ENCODE results near the gene UBL4A.

UBL4A gene

GRCh38 chrX:154471839-154472684 is 14.4 kb downstream of the UBL4A start:
- H3K4me3 ChIP-seq (replicated peaks; ENCODE audit: insufficient read depth, low read length) = no peak overlapping the region

GRCh38 chrX:154470914-154471568 is 15.4 kb downstream of the UBL4A start:
- no peak for DNase-seq (ENCODE audit: low read depth in 1 of 2, low spot score in 1 of 2)
- H3K27me3 ChIP-seq (ENCODE audit: insufficient read depth, poor library complexity, severe bottlenecking) = no peaks in the 10 kb centered on the region
- H3K27ac ChIP-seq (replicated peaks) = no peak overlapping the region
- TF ChIP-seq, protein P1, sequence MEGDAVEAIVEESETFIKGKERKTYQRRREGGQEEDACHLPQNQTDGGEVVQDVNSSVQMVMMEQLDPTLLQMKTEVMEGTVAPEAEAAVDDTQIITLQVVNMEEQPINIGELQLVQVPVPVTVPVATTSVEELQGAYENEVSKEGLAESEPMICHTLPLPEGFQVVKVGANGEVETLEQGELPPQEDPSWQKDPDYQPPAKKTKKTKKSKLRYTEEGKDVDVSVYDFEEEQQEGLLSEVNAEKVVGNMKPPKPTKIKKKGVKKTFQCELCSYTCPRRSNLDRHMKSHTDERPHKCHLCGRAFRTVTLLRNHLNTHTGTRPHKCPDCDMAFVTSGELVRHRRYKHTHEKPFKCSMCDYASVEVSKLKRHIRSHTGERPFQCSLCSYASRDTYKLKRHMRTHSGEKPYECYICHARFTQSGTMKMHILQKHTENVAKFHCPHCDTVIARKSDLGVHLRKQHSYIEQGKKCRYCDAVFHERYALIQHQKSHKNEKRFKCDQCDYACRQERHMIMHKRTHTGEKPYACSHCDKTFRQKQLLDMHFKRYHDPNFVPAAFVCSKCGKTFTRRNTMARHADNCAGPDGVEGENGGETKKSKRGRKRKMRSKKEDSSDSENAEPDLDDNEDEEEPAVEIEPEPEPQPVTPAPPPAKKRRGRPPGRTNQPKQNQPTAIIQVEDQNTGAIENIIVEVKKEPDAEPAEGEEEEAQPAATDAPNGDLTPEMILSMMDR (IDR thresholded peaks at IDR 0.05; ENCODE audit: insufficient read depth, low read length) = no peak
- TF ChIP-seq SPI1 (IDR thresholded peaks at IDR 0.05; ENCODE audit: borderline replicate concordance, low read depth) = no peak
- no peak for TF ChIP-seq POLR2AphosphoS5 (IDR thresholded peaks at IDR 0.05; ENCODE audit: low read depth)
- TF ChIP-seq, protein P2, sequence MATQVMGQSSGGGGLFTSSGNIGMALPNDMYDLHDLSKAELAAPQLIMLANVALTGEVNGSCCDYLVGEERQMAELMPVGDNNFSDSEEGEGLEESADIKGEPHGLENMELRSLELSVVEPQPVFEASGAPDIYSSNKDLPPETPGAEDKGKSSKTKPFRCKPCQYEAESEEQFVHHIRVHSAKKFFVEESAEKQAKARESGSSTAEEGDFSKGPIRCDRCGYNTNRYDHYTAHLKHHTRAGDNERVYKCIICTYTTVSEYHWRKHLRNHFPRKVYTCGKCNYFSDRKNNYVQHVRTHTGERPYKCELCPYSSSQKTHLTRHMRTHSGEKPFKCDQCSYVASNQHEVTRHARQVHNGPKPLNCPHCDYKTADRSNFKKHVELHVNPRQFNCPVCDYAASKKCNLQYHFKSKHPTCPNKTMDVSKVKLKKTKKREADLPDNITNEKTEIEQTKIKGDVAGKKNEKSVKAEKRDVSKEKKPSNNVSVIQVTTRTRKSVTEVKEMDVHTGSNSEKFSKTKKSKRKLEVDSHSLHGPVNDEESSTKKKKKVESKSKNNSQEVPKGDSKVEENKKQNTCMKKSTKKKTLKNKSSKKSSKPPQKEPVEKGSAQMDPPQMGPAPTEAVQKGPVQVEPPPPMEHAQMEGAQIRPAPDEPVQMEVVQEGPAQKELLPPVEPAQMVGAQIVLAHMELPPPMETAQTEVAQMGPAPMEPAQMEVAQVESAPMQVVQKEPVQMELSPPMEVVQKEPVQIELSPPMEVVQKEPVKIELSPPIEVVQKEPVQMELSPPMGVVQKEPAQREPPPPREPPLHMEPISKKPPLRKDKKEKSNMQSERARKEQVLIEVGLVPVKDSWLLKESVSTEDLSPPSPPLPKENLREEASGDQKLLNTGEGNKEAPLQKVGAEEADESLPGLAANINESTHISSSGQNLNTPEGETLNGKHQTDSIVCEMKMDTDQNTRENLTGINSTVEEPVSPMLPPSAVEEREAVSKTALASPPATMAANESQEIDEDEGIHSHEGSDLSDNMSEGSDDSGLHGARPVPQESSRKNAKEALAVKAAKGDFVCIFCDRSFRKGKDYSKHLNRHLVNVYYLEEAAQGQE (IDR thresholded peaks at IDR 0.05; ENCODE audit: insufficient replicate concordance, low read depth) = no peak
- TF ChIP-seq GABPA (IDR thresholded peaks at IDR 0.05; ENCODE audit: low read depth) = no peak
- H3K4me3 ChIP-seq (replicated peaks; ENCODE audit: insufficient read depth, low read length) = no peak overlapping the region

More at GRCh38 chrX:154471839-154472684, 14.4 kb downstream of the UBL4A start:
- TF ChIP-seq GABPA (IDR thresholded peaks at IDR 0.05; ENCODE audit: low read depth) (no peak), SPI1 (IDR thresholded peaks at IDR 0.05; ENCODE audit: borderline replicate concordance, low read depth) (no peak), POLR2AphosphoS5 (IDR thresholded peaks at IDR 0.05; ENCODE audit: low read depth) (no peak)
- TF ChIP-seq, protein P2 (IDR thresholded peaks at IDR 0.05; ENCODE audit: insufficient replicate concordance, low read depth) = no peak
- TF ChIP-seq, protein P1 (IDR thresholded peaks at IDR 0.05; ENCODE audit: insufficient read depth, low read length) = no peak
- Histone ChIP-seq H3K27me3 (ENCODE audit: insufficient read depth, poor library complexity, severe bottlenecking) (no peaks in the 10 kb centered on the region), H3K27ac (replicated peaks) (no peak overlapping the region)
- DNase-seq (ENCODE audit: low read depth in 1 of 2, low spot score in 1 of 2) = no peak

GRCh38 chrX:154470434-154470833 is 16.0 kb downstream of the UBL4A start:
- Histone ChIP-seq H3K27ac (replicated peaks) (no peak overlapping the region), H3K4me3 (replicated peaks; ENCODE audit: insufficient read depth, low read length) (no peak overlapping the region), H3K27me3 (ENCODE audit: insufficient read depth, poor library complexity, severe bottlenecking) (no peaks in the 10 kb centered on the region)
- TF ChIP-seq, protein P1 (IDR thresholded peaks at IDR 0.05; ENCODE audit: insufficient read depth, low read length) = no peak
- no peak for DNase-seq (ENCODE audit: low read depth in 1 of 2, low spot score in 1 of 2)
